Epidermal melanocyte (primary cell): Measurements from ENCODE around the gene HSPBP1.
A peak's percentile ranks its signal among the peaks of the same experiment; 100 is the strongest.

Experiments
- DNase-seq: peaks from one replicate; pipeline ENCODE4 v3.0.0; 2011; ENCODE audit warnings: low spot score; ENCODE audit not compliant: insufficient read length

HSPBP1 gene

GRCh38 chr19:55216461-55217198 is 63.3 kb downstream of the HSPBP1 start:
- peak; percentile 97 for DNase-seq

- DNase-seq: no peak
Measured at GRCh38 chr19:55213547-55213946, 66.4 kb downstream of the HSPBP1 start.

DNA sequence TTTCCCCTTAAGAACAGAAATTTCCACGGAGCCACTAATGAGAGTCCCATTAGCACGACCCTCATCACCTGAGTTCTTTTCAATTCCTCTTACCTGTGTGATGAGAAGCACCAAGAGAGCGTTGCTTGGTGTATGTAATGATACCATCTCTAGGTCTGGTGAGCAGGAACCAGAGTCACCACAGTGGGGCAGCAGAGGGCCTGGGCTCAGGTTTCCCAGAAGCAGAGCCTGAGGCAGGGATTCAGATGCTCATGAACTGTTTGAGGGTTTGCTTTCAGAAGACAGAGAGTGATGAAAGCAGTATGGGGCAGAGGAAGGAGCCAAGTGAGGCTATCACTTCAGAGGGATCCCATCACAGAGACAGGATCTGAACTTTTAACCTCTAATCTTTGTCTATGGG is 67.5 kb downstream of the HSPBP1 start:
- DNase-seq: no peak
